Astrocyte of the hippocampus (primary cell): ENCODE results near the gene TRMT112.

Experiments used
- DNase-seq: peaks from one replicate; pipeline ENCODE4 v3.0.0; 2011; ENCODE audit warnings: low read depth, low spot score

Gene TRMT112

DNA sequence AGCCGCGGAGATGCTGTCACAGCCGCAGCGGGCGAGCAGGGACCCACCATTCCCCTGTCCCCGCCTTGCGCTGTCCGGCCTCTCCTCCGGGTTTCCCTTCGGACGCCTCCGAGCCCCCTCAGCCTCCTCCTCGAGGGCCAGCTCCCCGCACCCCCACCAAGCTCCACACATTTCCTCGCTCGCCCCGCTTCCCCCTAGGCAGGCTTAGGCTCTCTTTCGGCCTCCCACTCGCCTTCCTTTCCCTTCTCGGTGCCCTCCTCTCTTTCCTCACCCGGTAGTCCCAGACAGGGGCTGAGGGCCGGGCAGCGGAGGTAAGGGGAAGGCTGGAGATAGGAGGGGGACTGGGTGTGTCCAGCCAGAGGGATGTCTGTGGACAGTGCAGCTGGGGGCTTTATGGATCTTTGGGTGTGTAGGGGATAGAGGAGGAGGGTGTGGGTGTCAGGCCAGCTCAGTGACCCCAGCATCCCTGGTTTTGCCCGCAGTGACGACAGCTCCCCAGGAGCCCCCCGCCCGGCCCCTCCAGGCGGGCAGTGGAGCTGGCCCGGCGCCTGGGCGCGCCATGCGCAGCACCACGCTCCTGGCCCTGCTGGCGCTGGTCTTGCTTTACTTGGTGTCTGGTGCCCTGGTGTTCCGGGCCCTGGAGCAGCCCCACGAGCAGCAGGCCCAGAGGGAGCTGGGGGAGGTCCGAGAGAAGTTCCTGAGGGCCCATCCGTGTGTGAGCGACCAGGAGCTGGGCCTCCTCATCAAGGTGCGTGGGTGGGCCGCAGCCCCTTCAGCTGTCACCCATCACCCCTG lies 24.7 kb downstream of the TRMT112 start:
- DNase-seq = no peak

DNA sequence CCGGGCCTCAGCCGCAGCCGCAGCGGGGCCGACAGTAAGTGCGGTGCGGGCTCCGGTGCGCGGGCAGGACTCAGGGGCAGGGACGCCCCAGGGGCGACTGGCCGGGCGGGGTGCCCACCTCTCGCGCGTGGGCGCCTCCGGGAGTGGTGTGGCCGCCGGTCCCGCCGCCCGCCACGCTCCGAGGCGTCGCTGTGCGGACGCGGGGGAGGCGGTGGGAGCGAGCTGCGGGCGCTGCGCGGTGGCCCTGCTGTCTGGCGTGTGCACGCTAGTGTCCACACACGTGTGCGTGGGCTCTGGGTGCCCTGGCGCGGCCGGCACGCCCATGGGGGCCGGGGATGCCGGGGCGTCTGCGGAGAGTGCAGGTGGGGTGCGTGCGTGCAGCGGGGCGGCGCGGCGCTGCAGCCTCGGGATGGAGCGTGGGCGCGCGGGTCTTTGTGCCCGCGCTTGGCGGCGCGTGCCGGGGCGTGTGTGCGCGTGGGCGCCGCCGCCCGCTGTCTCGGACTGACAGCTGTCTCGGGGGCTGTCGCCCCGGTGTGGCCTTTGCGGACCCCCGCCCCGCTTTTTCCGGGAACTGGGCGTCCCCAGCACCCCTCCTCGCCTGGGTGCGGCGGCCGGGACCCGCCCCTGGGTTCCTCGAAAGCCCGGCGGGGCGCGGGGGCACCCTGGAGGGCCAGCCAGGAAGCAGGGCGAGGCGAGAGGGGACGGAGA lies 25.5 kb downstream of the TRMT112 start:
- DNase-seq = no peak

DNA sequence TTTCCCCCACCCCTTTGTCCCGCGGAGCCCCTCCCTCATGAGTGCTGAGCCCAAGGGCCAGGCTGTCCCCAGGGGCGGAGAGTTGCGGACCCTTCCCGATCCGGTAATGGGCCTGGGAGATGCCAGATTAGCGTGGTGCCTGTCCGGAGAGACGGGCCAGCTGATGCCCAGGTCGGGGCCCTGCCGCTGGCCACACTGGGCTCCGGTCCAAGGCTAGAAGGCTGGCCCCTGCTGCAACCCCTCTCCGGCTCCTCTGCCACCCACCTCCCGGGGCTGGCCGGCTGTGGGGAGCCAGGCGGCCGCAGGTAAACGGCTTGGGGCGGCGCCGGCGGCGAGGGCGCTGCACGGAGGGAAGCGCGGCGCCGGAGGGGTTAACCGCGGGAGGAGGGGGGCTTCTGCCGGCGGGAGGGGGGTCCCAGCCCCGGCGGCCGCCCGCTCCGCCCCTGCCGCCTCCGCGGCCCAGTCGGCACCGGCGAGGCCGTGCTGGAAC lies 26.1 kb downstream of the TRMT112 start, which contains the start of gene KCNK4:
TSS of gene KCNK4 (plus strand) at position 41 of the 490 bp plus-strand sequence. CDS start 1,717 bp downstream, outside the sequence.
- DNase-seq = no peak

DNA sequence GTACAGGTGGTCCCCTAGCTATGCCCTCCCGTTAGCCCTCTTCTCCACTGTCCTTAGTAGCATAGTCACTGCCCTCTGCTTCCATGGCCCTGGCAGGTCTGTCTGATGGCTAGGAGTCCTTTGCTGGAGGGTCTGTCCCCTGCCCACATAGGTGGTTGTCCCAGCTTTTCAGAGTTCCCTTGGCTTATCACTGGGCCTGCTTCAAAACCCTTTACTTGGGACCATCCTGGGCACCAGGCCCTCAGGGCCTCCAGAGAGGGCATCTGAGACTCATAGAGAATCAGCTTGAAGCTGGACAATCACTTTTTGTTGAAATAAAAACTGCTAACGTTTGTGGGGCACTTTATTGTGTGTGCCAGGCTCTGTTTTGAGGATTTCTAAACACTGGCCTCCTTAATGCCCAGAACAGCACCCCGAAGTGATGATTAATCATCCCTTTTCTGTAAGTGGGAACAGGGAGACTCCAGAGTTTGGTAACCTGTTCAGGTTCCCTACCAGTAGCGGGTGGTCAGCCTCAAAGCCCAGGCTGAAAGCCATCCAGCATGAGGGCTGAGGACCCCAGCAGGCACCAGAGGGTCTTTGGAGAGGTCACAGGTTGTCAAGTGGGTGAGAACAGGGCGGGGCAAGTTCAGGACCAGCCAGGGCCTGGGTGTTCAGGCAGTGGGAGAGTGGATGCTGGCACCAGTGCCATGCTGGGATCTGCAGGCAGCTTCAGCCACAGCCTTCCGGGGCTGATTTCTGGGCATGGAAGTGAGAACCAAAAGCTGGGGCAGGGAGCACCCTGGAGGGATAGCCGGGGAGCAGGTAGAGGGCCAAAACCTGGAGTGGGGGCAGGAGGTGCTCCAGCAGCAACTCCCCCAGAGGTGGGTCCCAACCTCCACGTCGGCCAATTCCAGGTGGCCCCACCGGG lies 26.8 kb downstream of the TRMT112 start:
- no peak for DNase-seq

GRCh38 chr11:64289002-64289564 lies 28.3 kb downstream of the TRMT112 start:
- no peak for DNase-seq

- DNase-seq = no peak
These were observed 29.0 kb downstream of the TRMT112 start for GRCh38 chr11:64288353-64288750.

- no peak for DNase-seq
These were observed 29.5 kb downstream of the TRMT112 start for GRCh38 chr11:64287676-64288352.

DNA sequence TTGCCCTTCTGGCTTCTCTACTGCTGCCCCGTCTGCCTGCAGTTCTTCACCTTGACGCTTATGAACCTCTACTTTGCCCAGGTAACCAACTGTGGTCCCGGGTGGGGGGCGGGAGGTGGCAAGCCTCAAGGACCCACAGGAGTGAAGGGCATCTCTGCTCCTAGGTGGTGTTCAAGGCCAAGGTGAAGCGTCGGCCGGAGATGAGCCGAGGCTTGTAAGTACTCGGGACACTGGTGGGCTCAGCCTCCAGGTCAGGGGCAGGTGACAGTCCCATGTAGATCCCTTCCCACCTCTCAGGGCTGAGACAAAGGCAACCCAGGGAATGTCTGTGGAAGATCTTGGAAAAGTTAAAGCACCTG lies 30.6 kb downstream of the TRMT112 start:
- DNase-seq = no peak

DNA sequence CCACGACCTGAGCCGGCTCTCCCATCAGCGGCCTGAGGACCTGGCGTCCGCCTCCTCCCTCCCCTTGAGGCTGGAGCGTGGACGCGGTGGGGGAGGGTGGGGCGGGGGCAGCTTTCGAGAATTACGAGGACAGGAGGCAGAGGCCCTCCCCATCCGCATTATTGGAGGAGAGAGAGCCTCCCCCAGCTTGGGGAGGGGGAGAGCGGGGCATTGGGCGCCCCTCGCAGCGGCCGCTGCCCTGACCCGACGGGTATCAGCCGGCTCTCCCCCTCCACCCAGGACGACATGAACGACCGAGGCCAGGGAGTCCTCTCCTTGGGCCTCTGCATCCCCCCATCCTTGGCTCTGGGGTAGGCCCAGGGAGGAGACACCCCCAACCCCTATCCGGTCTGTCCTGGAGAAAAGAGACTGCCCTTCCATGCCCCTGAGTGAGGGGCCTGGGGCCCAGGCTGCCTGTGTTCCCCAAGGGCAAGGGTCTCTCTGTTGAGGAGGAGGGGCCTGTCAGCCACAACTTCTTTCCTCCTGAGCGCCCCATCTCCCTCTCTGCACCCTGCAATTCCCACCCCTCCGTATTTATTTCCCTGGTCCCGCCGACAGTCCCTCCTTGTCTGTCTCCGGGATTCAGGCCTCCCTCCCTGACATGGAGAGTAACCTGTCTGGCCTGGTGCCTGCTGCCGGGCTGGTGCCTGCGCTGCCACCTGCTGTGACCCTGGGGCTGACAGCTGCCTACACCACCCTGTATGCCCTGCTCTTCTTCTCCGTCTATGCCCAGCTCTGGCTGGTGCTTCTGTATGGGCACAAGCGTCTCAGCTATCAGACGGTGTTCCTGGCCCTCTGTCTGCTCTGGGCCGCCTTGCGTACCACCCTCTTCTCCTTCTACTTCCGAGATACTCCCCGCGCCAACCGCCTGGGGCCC lies 31.2 kb downstream of the TRMT112 start:
- no peak for DNase-seq

GRCh38 chr11:64284962-64285884 lies 32.1 kb downstream of the TRMT112 start, which contains the start of gene GPR137:
TSS of gene GPR137 (plus strand) at chr11:64285848. CDS start at chr11:64286525, 677 bp downstream.
- DNase-seq = peak; percentile 91

- DNase-seq = peak; percentile 97
These were observed 33.1 kb downstream of the TRMT112 start, which contains the start of gene BAD for GRCh38 chr11:64284048-64284961. TSS of gene BAD (minus strand) at chr11:64284665. CDS start at chr11:64284368, 297 bp downstream.

GRCh38 chr11:64283092-64283491 lies 34.3 kb downstream of the TRMT112 start:
- no peak for DNase-seq

DNA sequence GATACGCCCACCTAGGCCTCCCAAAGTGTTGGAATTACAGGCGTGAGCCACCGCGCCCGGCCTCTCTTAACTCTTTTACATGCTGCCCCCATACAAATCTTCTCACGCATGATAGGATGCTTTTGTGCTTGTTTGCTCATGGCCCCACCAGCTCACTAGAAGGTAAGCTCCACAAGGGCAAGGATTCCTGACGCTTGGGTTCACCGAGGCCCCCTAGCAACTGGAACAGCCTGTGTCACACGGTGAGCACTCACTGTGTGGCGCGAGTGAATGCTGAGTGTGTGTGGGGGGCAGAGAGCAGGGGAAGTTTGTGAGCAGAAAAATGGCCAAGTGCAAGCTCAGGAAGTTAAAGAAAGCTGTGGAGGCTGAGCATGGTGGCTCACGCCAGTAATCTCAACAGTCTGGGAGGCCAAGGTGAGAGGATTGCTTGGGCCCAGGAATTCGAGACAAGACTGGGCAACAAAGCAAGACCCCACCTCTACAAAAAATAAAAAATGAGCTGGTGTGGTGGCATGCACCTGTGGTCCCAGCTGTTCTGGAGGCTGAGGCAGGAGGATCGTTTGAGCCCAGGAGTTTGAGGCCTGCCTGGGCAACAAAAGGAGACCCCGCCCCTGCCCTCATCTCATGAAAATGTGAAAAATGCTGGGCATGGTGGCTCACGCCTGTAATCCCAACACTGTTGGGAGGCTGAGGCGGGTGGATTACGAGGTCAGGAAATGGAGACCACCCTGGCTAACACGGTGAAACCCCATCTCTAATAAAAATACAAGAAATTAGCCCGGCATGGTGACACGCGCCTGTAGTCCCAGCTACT lies 35.2 kb downstream of the TRMT112 start:
- no peak for DNase-seq

GRCh38 chr11:64278576-64279190 lies 38.7 kb downstream of the TRMT112 start:
- no peak for DNase-seq

DNA sequence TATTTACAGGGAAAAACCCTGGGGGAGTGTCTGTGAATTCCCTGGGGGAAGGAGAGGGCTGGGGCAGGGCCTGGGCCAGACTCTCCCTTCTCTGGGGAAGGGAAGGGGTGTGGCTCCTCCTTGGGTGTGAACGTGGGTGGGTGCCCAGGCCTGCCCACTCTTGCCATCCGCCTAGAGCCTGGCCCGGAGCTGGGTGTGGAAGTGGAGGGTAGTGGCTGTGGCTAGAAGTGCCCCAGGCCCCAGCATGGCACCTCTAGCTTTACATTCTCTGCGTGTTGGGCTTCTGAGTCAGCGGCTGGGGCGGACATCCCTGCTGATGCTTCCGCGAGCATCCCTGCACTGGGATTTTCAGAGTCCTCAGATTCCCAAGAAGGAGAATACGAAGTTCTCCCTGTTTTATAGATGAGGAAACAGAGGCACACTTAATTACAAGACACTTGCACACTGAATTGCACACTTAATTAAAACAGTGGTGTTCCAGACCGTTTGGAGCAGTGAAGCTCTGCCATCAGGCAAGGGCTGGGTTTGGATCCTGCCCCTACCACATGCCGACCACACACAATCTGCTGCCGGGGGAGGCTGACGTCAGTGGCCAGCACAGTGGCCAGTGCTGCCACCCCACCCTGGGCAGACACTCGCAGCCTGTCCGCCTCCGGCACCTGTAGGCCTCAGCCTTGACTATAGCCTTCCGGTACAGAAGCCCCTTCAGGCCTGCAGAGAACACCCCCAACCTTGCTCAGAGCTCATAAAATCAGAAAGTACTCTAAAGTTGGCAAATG lies 40.5 kb downstream of the TRMT112 start:
- DNase-seq = no peak
